H9 (cell line): Measurements from ENCODE around the gene CDH18. TPM values are rescaled to one million over a fixed set of nuclear protein-coding genes. Genes with fewer than 3 reads are reported as not detected.

Experiments used
- DNase-seq: peaks from one replicate; pipeline ENCODE4 v3.0.0-alpha.2; 2017
- H2AFZ ChIP-seq: one replicate; pipeline ENCODE4 v1.6.1; 2013; ENCODE audit warnings: mild to moderate bottlenecking, low read length, control low read depth, moderate library complexity
- H2AK5ac ChIP-seq: 2 replicates; pipeline ENCODE4 v1.6.1; 2013; ENCODE audit warnings: low read length, control low read depth, mixed read lengths; ENCODE audit not compliant: insufficient read length
- H2BK120ac ChIP-seq: one replicate; pipeline ENCODE4 v1.6.1; 2013; ENCODE audit warnings: low read depth, mild to moderate bottlenecking, low read length, control low read depth, inconsistent platforms; ENCODE audit not compliant: poor library complexity, severe bottlenecking
- H2BK12ac ChIP-seq: 2 replicates; pipeline ENCODE4 v1.6.1; 2013; ENCODE audit warnings: low read length, control low read depth, mixed read lengths, low read depth; ENCODE audit not compliant: insufficient read length
- H2BK15ac ChIP-seq: 2 replicates; pipeline ENCODE4 v1.6.1; 2013; ENCODE audit warnings: low read depth, low read length, control low read depth
- H2BK20ac ChIP-seq: one replicate; pipeline ENCODE4 v1.6.1; 2013; ENCODE audit warnings: low read depth, mild to moderate bottlenecking, low read length, control low read depth, inconsistent platforms; ENCODE audit not compliant: poor library complexity, severe bottlenecking
- H2BK5ac ChIP-seq: 2 replicates; pipeline ENCODE4 v1.6.1; 2013; ENCODE audit warnings: low read length, control low read depth, mixed read lengths; ENCODE audit not compliant: insufficient read length
- H3K14ac ChIP-seq: 2 replicates; pipeline ENCODE4 v1.6.1; 2013; ENCODE audit warnings: low read length, control low read depth; ENCODE audit not compliant: insufficient read depth
- H3K18ac ChIP-seq: 2 replicates; pipeline ENCODE4 v1.6.1; 2013; ENCODE audit warnings: low read depth, mild to moderate bottlenecking, mixed read lengths, low read length, control low read depth; ENCODE audit not compliant: insufficient read length
- H3K23ac ChIP-seq: 2 replicates; pipeline ENCODE4 v1.6.1; 2013; ENCODE audit warnings: low read length, control low read depth, mixed read lengths, low read depth; ENCODE audit not compliant: insufficient read length
- H3K23me2 ChIP-seq: 2 replicates; pipeline ENCODE4 v1.6.1; 2013; ENCODE audit warnings: low read depth, mild to moderate bottlenecking, mixed read lengths, low read length, control low read depth; ENCODE audit not compliant: insufficient read length, poor library complexity, severe bottlenecking
- H3K27ac ChIP-seq: 2 replicates; pipeline ENCODE4 v1.5.1; 2013; ENCODE audit warnings: low read length, control low read depth, mixed read lengths, low read depth; ENCODE audit not compliant: insufficient read length
- H3K27me3 ChIP-seq: 2 replicates; pipeline ENCODE4 v1.6.1; 2013; ENCODE audit warnings: low read length, control low read depth, inconsistent platforms; ENCODE audit not compliant: insufficient read depth
- H3K4ac ChIP-seq: 2 replicates; pipeline ENCODE4 v1.6.1; 2013; ENCODE audit warnings: low read depth, mild to moderate bottlenecking, control low read depth, inconsistent platforms, low read length, moderate library complexity
- H3K4me1 ChIP-seq: 2 replicates; pipeline ENCODE4 v1.6.1; 2013; ENCODE audit warnings: low read length, control low read depth, inconsistent platforms; ENCODE audit not compliant: insufficient read depth
- H3K4me2 ChIP-seq: 2 replicates; pipeline ENCODE4 v1.6.1; 2013; ENCODE audit warnings: low read length, control low read depth, mixed read lengths; ENCODE audit not compliant: insufficient read length, insufficient read depth
- H3K56ac ChIP-seq: 2 replicates; pipeline ENCODE4 v1.6.1; 2013; ENCODE audit warnings: low read depth, mild to moderate bottlenecking, mixed read lengths, low read length, control low read depth; ENCODE audit not compliant: insufficient read length
- H3K79me1 ChIP-seq: 2 replicates; pipeline ENCODE4 v1.6.1; 2013; ENCODE audit warnings: low read depth, mild to moderate bottlenecking, moderate library complexity, low read length, control low read depth, inconsistent platforms; ENCODE audit not compliant: insufficient read depth, poor library complexity, severe bottlenecking
- H3K79me2 ChIP-seq: 2 replicates; pipeline ENCODE4 v1.6.1; 2013; ENCODE audit warnings: low read length, control low read depth, inconsistent platforms; ENCODE audit not compliant: insufficient read depth
- H3K9ac ChIP-seq: 2 replicates; pipeline ENCODE4 v1.6.1; 2013; ENCODE audit warnings: low read length, control low read depth, mixed read lengths; ENCODE audit not compliant: insufficient read length; ENCODE audit errors: extremely low read depth
- H3K9me3 ChIP-seq: one replicate; pipeline ENCODE4 v1.6.1; 2013; ENCODE audit warnings: low read depth, low read length, inconsistent platforms; ENCODE audit not compliant: control insufficient read depth
- H3T11ph ChIP-seq: one replicate; pipeline ENCODE4 v1.6.1; 2013; ENCODE audit warnings: mild to moderate bottlenecking, low read length, control low read depth, inconsistent platforms
- H4K20me1 ChIP-seq: one replicate; pipeline ENCODE4 v1.6.1; 2013; ENCODE audit not compliant: control insufficient read depth, insufficient read length, insufficient read depth
- H4K5ac ChIP-seq: 2 replicates; pipeline ENCODE4 v1.6.1; 2013; ENCODE audit warnings: low read depth, mild to moderate bottlenecking, mixed read lengths, low read length, control low read depth; ENCODE audit not compliant: insufficient read length
- H4K8ac ChIP-seq: replicated peaks from 2 replicates; pipeline ENCODE4 v1.6.1; 2013; ENCODE audit warnings: low read length, control low read depth, mixed read lengths, low read depth; ENCODE audit not compliant: insufficient read length
- H4K91ac ChIP-seq: 2 replicates; pipeline ENCODE4 v1.6.1; 2013; ENCODE audit warnings: low read depth, mild to moderate bottlenecking, moderate library complexity, mixed read lengths, low read length, control low read depth; ENCODE audit not compliant: insufficient read length
- H3K27ac Mint-ChIP-seq, 3 experiments: 2 replicates in 2 of 3; 3 replicates in 1 of 3; pipeline ENCODE4 v1.8.0; 2020 to 2021; ENCODE audit warnings: mixed read lengths in 3 of 3, mild to moderate bottlenecking in 1 of 3, moderate library complexity in 1 of 3
- H3K27me3 Mint-ChIP-seq: 2 replicates; pipeline ENCODE4 v1.8.0; 2021; ENCODE audit warnings: low read depth, mild to moderate bottlenecking, moderate library complexity, mixed read lengths
- H3K36me3 Mint-ChIP-seq, 3 experiments: 2 replicates in 2 of 3; 3 replicates in 1 of 3; pipeline ENCODE4 v1.8.0; 2020 to 2021; ENCODE audit warnings: low read depth in 3 of 3, mixed read lengths in 3 of 3; ENCODE audit not compliant: insufficient read depth in 1 of 3
- H3K4me1 Mint-ChIP-seq, 2 experiments: 2 replicates each; pipeline ENCODE4 v1.8.0; 2020; ENCODE audit warnings: mixed read lengths in 2 of 2
- H3K4me3 Mint-ChIP-seq, 2 experiments: 2 replicates in 1 of 2; 3 replicates in 1 of 2; pipeline ENCODE4 v1.8.0; 2020 to 2021; ENCODE audit warnings: mild to moderate bottlenecking in 2 of 2, mixed read lengths in 2 of 2, moderate library complexity in 1 of 2
- H3K9me3 Mint-ChIP-seq, 2 experiments: 2 replicates in 1 of 2; 3 replicates in 1 of 2; pipeline ENCODE4 v1.8.0; 2020; ENCODE audit warnings: mild to moderate bottlenecking in 2 of 2, mixed read lengths in 2 of 2, moderate library complexity in 1 of 2
- WGBS: extraction: QIAGEN DNeasy Blood & Tissue Kit; methylation state at CpG from one replicate; pipeline ENCODE4 v1.1.7; 2013; ENCODE audit warnings: missing lambda C conversion rate, low lambda C conversion rate, mixed read lengths; ENCODE audit not compliant: insufficient read length; ENCODE audit errors: extremely low coverage; 5-methylcytosine and 5-hydroxymethylcytosine counted together
- total RNA-seq: library from RNA; stranded (reverse); gene quantifications from 2 replicates; pipeline ENCODE4 v1.2.1, GENCODE V29; 2021
- TF ChIP-seq, protein P1 (sequence below): fragments of 200-600 bp; sonication (generic); conservative IDR thresholded peaks from 3 replicates; pipeline ENCODE4 v1.8.0; 2021; ENCODE audit warnings: antibody characterized with exemption, mild to moderate bottlenecking

CDH18 gene
- total RNA-seq, 1 experiment from 2014 or later = not detected

DNA sequence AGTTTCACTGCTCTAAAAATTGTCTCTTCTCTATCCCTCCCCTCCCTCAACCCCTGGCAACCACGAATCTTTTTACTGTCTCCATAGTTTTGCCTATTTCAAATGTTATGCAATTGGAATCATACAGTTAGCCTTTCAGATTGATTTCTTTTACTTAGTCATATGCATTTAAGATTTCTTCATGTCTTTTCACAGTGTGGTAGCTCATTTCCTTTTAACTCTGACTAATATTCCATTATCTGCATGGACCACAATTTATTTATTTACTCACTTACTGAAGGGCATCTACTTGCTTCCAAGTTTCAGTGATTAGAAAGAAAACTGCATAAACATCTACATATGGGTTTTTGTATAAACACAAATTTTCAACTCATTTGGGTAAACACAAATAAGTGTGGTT lies 372.3 kb downstream of the CDH18 start:
- no peak overlapping the region for H3K23ac ChIP-seq
- Mint-ChIP-seq H3K4me3 (no peak overlapping the region), H3K36me3 (no peaks in the 10 kb centered on the region), H3K9me3 (no peaks in the 10 kb centered on the region), H3K27me3 (no peaks in the 10 kb centered on the region), H3K27ac (no peak overlapping the region; a peak in 1 of 7 replicates), H3K4me1 (no peaks in the 10 kb centered on the region)
- H3K4ac ChIP-seq = no peak overlapping the region
- no peak overlapping the region for H2BK5ac ChIP-seq
- H2BK12ac ChIP-seq = no peak overlapping the region
- no CpG with 5 or more reads among the region's 1 CpG for WGBS
- H3K4me1 ChIP-seq = no peaks in the 10 kb centered on the region
- H3K56ac ChIP-seq = no peak overlapping the region
- H3K4me2 ChIP-seq = no peak overlapping the region
- H3K9me3 ChIP-seq = no peaks in the 10 kb centered on the region
- no peak overlapping the region for H2BK120ac ChIP-seq
- no peak overlapping the region for H3T11ph ChIP-seq
- no peak overlapping the region for H2BK15ac ChIP-seq
- H3K79me2 ChIP-seq = no peaks in the 10 kb centered on the region
- no peaks in the 10 kb centered on the region for H4K20me1 ChIP-seq
- H3K23me2 ChIP-seq = no peaks in the 10 kb centered on the region
- H3K27me3 ChIP-seq = no peaks in the 10 kb centered on the region
- H4K8ac ChIP-seq = no peak overlapping the region
- H3K9ac ChIP-seq = no peak overlapping the region
- no peak overlapping the region for H4K5ac ChIP-seq
- no peak overlapping the region for H3K27ac ChIP-seq
- H3K79me1 ChIP-seq = no peaks in the 10 kb centered on the region
- H2BK20ac ChIP-seq = no peak overlapping the region
- H3K18ac ChIP-seq = no peak overlapping the region
- TF ChIP-seq, protein P1, sequence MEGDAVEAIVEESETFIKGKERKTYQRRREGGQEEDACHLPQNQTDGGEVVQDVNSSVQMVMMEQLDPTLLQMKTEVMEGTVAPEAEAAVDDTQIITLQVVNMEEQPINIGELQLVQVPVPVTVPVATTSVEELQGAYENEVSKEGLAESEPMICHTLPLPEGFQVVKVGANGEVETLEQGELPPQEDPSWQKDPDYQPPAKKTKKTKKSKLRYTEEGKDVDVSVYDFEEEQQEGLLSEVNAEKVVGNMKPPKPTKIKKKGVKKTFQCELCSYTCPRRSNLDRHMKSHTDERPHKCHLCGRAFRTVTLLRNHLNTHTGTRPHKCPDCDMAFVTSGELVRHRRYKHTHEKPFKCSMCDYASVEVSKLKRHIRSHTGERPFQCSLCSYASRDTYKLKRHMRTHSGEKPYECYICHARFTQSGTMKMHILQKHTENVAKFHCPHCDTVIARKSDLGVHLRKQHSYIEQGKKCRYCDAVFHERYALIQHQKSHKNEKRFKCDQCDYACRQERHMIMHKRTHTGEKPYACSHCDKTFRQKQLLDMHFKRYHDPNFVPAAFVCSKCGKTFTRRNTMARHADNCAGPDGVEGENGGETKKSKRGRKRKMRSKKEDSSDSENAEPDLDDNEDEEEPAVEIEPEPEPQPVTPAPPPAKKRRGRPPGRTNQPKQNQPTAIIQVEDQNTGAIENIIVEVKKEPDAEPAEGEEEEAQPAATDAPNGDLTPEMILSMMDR = no peak
- no peak overlapping the region for H2AK5ac ChIP-seq
- no peak overlapping the region for H3K14ac ChIP-seq
- DNase-seq = no peak
- H2AFZ ChIP-seq = no peak overlapping the region
- no peak overlapping the region for H4K91ac ChIP-seq
